Measurements from ENCODE around the gene YWHAQ.
"Not testable (repeated sequence)": the region's sequence is repeated elsewhere in the genome, so short reads cannot be mapped to it uniquely, and the experiment has no call there.

The YWHAQ gene

DNA sequence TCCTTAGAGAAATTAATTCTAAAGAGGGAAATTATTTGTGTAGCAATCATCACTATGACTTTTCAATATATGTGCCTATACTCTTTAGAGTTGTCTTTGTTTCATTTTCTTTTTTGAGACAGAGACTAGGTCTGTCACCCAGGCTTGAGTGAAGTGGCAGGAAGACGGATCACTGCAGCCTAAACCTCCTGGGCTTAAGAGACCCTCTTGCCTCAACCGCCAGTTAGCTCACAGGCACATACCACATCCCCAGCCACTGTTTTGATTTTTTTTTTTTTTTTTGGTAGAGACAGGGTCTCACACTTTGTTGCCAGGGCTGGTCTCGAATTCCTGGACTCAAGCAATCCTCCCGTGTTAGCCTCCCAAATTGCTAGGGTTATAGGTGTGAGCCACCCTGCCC is 12.4 kb downstream of the YWHAQ start:
- DNase-seq (ENCODE audit: insufficient read length, low spot score) (no peak), FAIRE-seq (no peak)
- TF ChIP-seq CTCF (IDR thresholded peaks at IDR 0.05; ENCODE audit: insufficient read depth, missing control alignments) = no peak

- FAIRE-seq (no peak), DNase-seq (ENCODE audit: insufficient read length, low spot score) (no peak)
- TF ChIP-seq CTCF (IDR thresholded peaks at IDR 0.05; ENCODE audit: insufficient read depth, missing control alignments) = no peak
These were observed 13.0 kb downstream of the YWHAQ start for GRCh38 chr2:9617749-9618148.

- FAIRE-seq (no peak), DNase-seq (ENCODE audit: insufficient read length, low spot score) (no peak)
- TF ChIP-seq CTCF (IDR thresholded peaks at IDR 0.05; ENCODE audit: insufficient read depth, missing control alignments) = no peak
These were observed 13.5 kb downstream of the YWHAQ start for GRCh38 chr2:9617296-9617695.

DNA sequence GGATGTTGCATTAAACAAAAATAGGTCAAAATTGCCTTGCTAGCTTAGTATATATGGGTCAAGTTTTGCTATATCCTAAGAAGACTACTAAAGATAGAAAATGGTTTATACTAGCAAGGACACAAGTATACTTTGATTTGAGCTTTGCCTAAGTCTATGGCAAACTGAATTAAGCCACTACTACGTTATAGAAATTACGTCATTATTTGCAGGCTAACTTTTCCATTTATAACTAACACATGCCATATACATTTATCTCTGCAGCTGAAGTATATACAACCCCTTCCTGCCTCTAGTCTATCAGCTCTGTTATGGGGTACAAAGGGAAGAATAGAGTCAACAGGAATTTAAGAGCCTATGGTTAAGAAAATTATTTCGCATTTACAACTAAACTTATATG is 16.2 kb downstream of the YWHAQ start:
- DNase-seq (ENCODE audit: insufficient read length, low spot score) (no peak), FAIRE-seq (no peak)
- TF ChIP-seq CTCF (IDR thresholded peaks at IDR 0.05; ENCODE audit: insufficient read depth, missing control alignments) = no peak

- DNase-seq (ENCODE audit: insufficient read length, low spot score) (no peak), FAIRE-seq (no peak)
- TF ChIP-seq CTCF (IDR thresholded peaks at IDR 0.05; ENCODE audit: insufficient read depth, missing control alignments) = no peak
These were observed 17.5 kb downstream of the YWHAQ start for GRCh38 chr2:9613291-9613690.

GRCh38 chr2:9611549-9611912 is 19.3 kb downstream of the YWHAQ start:
- not testable (repeated sequence) for FAIRE-seq; DNase-seq (ENCODE audit: insufficient read length, low spot score)

DNA sequence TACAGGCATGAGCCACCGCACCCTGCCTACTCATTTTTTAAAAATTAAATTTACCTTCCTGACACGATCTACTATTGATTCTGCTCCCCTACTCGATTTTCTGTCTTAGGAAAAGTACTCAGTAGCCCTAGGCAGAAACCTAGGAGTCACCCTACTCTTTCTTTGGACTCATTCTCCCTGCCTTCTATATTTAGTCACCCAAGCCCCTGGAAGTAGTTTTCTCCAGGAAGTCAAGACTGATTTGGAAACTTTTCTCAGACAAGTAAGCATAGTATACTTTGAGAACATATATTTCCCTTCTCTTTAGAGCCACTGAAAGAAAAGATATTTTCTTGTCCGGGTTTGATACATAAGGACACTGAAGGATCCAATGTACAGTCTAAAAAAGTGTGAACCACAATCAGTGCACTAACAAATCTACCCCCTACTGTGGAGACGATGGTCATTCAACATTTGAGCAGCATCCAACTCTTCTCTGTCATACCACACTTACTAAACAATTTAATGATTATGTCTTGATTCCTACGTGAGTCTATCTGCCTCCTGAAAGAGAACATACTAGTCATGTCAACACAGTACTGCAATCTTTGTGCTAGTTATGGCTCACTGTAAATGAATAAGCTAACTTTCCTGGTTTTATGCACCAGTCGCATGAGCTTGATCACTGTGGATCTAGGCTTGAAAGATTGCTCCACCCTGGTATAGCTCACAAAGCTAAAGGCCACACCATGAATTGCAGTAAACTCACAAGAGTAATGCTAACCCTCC is 19.8 kb downstream of the YWHAQ start:
- FAIRE-seq (no peak), DNase-seq (ENCODE audit: insufficient read length, low spot score) (no peak)
- TF ChIP-seq CTCF (IDR thresholded peaks at IDR 0.05; ENCODE audit: insufficient read depth, missing control alignments) = no peak

- DNase-seq (ENCODE audit: insufficient read length, low spot score); FAIRE-seq: not testable (repeated sequence)
These were observed 22.3 kb downstream of the YWHAQ start for GRCh38 chr2:9608491-9608890.
